Measurements from ENCODE around the gene SNX33.
"Not testable (repeated sequence)": the region's sequence is repeated elsewhere in the genome, so short reads cannot be mapped to it uniquely, and the experiment has no call there.

The SNX33 gene

GRCh38 chr15:75620841-75621391 lies 26.8 kb upstream of the SNX33 start:
- DNase-seq (ENCODE audit: low read depth, low spot score), result no peak
- H3K9ac ChIP-seq (ENCODE audit: insufficient read length), result peak overlapping the region; percentile 41
- peaks cover 38% of the 10 kb centered on the region for H3K36me3 ChIP-seq (ENCODE audit: insufficient read depth, low read length)
- no peaks in the 10 kb centered on the region for H3K9me3 ChIP-seq (ENCODE audit: low read depth, low read length)
- peak overlapping the region; percentile 97 for H3K27ac ChIP-seq
- TF ChIP-seq FOXP2 (optimal IDR thresholded peaks at IDR 0.05; ENCODE audit: control extremely low read depth, extremely low read length, insufficient read depth) (no peak), EZH2 (IDR thresholded peaks at IDR 0.05) (no peak), POLR2AphosphoS5 (IDR thresholded peaks at IDR 0.05; ENCODE audit: borderline replicate concordance, low read depth, low read length) (no peak)
- peak overlapping the region; percentile 67 for H3K4me3 ChIP-seq

DNA sequence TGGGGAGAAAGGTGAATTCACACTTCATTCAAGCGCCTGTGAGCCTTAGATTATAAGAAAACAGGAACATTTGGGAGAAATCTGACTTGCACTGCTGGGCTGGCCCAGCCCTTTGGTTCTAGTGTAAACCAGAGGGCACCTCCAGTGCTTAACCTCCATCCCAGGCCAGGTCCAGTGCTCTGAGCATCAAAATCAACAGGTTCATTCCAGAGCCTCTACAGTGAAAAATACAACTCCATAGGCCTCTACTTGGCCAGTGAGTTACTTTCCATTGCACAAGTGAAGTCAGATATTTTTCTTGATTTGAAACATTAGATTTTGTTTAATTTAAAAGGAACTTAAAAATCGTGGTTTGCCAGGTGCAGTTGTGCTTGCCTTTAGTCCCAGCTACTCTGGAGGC lies 25.2 kb upstream of the SNX33 start:
- H3K36me3 ChIP-seq (ENCODE audit: insufficient read depth, low read length), result peaks cover 22% of the 10 kb centered on the region
- no peak overlapping the region for H3K4me3 ChIP-seq
- no peaks in the 10 kb centered on the region for H3K9me3 ChIP-seq (ENCODE audit: low read depth, low read length)
- peak overlapping the region; percentile 74 for H3K27ac ChIP-seq
- no peak overlapping the region for H3K9ac ChIP-seq (ENCODE audit: insufficient read length)
- DNase-seq (ENCODE audit: low read depth, low spot score), result no peak
- no peak for TF ChIP-seq EZH2 (IDR thresholded peaks at IDR 0.05)
- no peak for TF ChIP-seq POLR2AphosphoS5 (IDR thresholded peaks at IDR 0.05; ENCODE audit: borderline replicate concordance, low read depth, low read length)
- TF ChIP-seq FOXP2 (optimal IDR thresholded peaks at IDR 0.05; ENCODE audit: control extremely low read depth, extremely low read length, insufficient read depth), result no peak

- H3K9me3 ChIP-seq (ENCODE audit: low read depth, low read length), result no peaks in the 10 kb centered on the region
- DNase-seq (ENCODE audit: low read depth, low spot score), result peak; percentile 58
- TF ChIP-seq FOXP2 (optimal IDR thresholded peaks at IDR 0.05; ENCODE audit: control extremely low read depth, extremely low read length, insufficient read depth) (no peak), POLR2AphosphoS5 (IDR thresholded peaks at IDR 0.05; ENCODE audit: borderline replicate concordance, low read depth, low read length) (peak; percentile 94), EZH2 (IDR thresholded peaks at IDR 0.05) (no peak)
- H3K9ac ChIP-seq (ENCODE audit: insufficient read length), result peak within 1 kb of the TSS; percentile 94
- H3K4me3 ChIP-seq, result peak within 1 kb of the TSS; percentile 94
- H3K36me3 ChIP-seq (ENCODE audit: insufficient read depth, low read length), result no peaks in the 10 kb centered on the region
- H3K27ac ChIP-seq, result peak within 1 kb of the TSS; percentile 92
Measured at GRCh38 chr15:75625542-75626347, 22.0 kb upstream of the SNX33 start, which contains the start of gene SNUPN. TSS of gene SNUPN (minus strand) at chr15:75625725. CDS start at chr15:75621051, 4,674 bp downstream.

DNA sequence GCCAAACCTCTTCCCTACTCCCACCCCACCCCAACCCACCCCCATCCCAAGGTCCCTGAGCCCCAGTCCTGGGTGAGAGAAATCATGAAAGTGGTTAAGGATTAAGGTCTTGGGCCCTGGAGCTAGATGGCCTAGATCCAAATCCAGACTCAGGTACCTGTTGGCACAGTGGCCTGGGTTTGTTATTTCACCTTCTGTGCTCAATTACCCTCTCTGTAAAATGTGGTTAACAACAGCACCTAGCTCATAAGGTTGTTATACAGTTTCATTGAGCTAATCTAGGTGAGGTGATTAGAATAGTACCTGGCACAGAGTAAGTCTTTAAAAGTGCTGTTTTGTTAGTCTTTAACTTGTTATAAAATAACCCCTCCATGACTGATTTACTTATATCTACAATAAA lies 15.8 kb upstream of the SNX33 start:
- no peak overlapping the region for H3K27ac ChIP-seq
- no peak for DNase-seq (ENCODE audit: low read depth, low spot score)

DNA sequence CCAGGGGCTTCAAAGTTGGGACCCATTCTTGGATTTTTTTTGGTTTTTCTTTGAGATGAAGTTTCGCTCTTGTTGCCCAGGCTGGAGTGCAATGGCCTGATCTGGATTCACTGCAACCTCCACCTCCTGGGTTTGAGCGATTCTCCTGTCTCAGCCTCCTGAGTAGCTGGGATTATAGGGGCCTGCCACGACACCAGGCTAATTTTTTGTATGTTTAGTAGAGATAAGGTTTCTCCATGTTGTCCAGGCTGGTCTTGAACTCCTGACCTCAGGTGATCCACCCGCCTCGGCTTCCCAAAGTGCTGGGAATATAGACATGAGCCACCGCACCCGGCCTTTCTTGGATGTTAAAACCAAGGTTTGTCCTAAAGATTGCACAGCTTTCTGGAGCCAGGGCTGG lies 13.8 kb upstream of the SNX33 start:
- H3K9me3 ChIP-seq (ENCODE audit: low read depth, low read length); DNase-seq (ENCODE audit: low read depth, low spot score); H3K9ac ChIP-seq (ENCODE audit: insufficient read length); H3K4me3 ChIP-seq; H3K27ac ChIP-seq; H3K36me3 ChIP-seq (ENCODE audit: insufficient read depth, low read length): not testable (repeated sequence)

More for the DNA sequence above, 15.8 kb upstream of the SNX33 start:
- H3K9ac ChIP-seq (ENCODE audit: insufficient read length), result no peak overlapping the region
- H3K9me3 ChIP-seq (ENCODE audit: low read depth, low read length), result no peaks in the 10 kb centered on the region
- H3K4me3 ChIP-seq, result no peak overlapping the region
- TF ChIP-seq EZH2 (IDR thresholded peaks at IDR 0.05), result no peak
- no peaks in the 10 kb centered on the region for H3K36me3 ChIP-seq (ENCODE audit: insufficient read depth, low read length)

GRCh38 chr15:75636026-75636425 lies 11.7 kb upstream of the SNX33 start:
- no peak overlapping the region for H3K9ac ChIP-seq (ENCODE audit: insufficient read length)
- TF ChIP-seq POLR2AphosphoS5 (IDR thresholded peaks at IDR 0.05; ENCODE audit: borderline replicate concordance, low read depth, low read length) (no peak), EZH2 (IDR thresholded peaks at IDR 0.05) (no peak), FOXP2 (optimal IDR thresholded peaks at IDR 0.05; ENCODE audit: control extremely low read depth, extremely low read length, insufficient read depth) (no peak)
- no peak for DNase-seq (ENCODE audit: low read depth, low spot score)

DNA sequence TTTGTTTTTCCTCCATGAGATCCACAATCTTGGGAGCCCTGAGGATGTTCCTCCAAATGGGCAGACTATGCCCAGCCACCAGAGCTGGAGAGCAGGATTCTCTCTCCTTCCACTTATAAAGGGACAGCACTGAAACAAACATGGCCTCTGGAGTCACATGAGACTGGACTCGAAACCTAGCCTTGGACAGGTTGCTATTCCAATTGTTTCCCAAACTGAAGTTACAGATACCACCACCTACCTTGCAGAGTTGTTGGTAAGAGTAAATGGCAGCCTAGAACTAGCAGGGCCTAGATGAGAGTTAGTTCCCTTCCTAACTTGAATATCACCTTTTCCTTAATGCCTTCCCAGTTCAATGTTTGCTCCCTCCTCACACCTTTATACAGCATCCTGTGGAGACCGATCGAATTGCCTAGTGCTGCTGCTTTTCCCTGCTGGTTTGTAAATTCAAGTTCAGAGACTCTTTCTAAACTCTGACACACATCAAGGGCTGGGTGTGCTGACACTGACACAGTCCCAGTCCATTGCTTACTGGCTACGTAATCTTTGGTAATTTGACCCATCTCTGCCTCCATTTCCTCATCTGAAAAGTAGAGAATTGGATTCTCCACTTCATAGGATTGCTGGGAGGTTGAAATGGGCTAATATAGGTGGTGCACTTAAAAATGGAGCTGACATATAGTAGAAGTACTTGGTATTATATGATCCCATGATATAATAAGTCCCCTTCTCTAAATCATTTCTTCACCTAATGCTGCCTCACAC lies 10.3 kb upstream of the SNX33 start:
- Histone ChIP-seq H3K9me3 (ENCODE audit: low read depth, low read length) (no peaks in the 10 kb centered on the region), H3K36me3 (ENCODE audit: insufficient read depth, low read length) (peaks cover 4% of the 10 kb centered on the region; the same call in 1 of the 2 replicates), H3K27ac (no peak overlapping the region), H3K4me3 (no peak overlapping the region), H3K9ac (ENCODE audit: insufficient read length) (no peak overlapping the region)
- DNase-seq (ENCODE audit: low read depth, low spot score), result no peak
- TF ChIP-seq POLR2AphosphoS5 (IDR thresholded peaks at IDR 0.05; ENCODE audit: borderline replicate concordance, low read depth, low read length) (no peak), EZH2 (IDR thresholded peaks at IDR 0.05) (no peak), FOXP2 (optimal IDR thresholded peaks at IDR 0.05; ENCODE audit: control extremely low read depth, extremely low read length, insufficient read depth) (no peak)

More at GRCh38 chr15:75636026-75636425, 11.7 kb upstream of the SNX33 start:
- Histone ChIP-seq H3K9me3 (ENCODE audit: low read depth, low read length) (no peaks in the 10 kb centered on the region), H3K27ac (no peak overlapping the region), H3K4me3 (no peak overlapping the region), H3K36me3 (ENCODE audit: insufficient read depth, low read length) (peaks cover 4% of the 10 kb centered on the region; the same call in 1 of the 2 replicates)

- peaks cover 4% of the 10 kb centered on the region; the same call in 1 of the 2 replicates for H3K36me3 ChIP-seq (ENCODE audit: insufficient read depth, low read length)
- TF ChIP-seq POLR2AphosphoS5 (IDR thresholded peaks at IDR 0.05; ENCODE audit: borderline replicate concordance, low read depth, low read length), result no peak
- TF ChIP-seq FOXP2 (optimal IDR thresholded peaks at IDR 0.05; ENCODE audit: control extremely low read depth, extremely low read length, insufficient read depth), result no peak
- no peak for TF ChIP-seq EZH2 (IDR thresholded peaks at IDR 0.05)
- peak overlapping the region; percentile 44; the same call in 1 of the 2 replicates for H3K27ac ChIP-seq
- DNase-seq (ENCODE audit: low read depth, low spot score), result no peak
- H3K9me3 ChIP-seq (ENCODE audit: low read depth, low read length), result no peaks in the 10 kb centered on the region
- H3K4me3 ChIP-seq, result peak overlapping the region; percentile 91
- H3K9ac ChIP-seq (ENCODE audit: insufficient read length), result peak overlapping the region; percentile 89
Measured at GRCh38 chr15:75639191-75639708, 8.5 kb upstream of the SNX33 start.

Measured in SK-N-MC (cell line).